GM18498 (cell line): ENCODE measurements around the gene CERCAM.

Source experiments
- ATAC-seq: cut with Tn5 transposase; IDR thresholded peaks from one replicate; pipeline ENCODE4 v1.9.1; 2021; ENCODE audit warnings: mild to moderate bottlenecking, moderate library complexity; ENCODE audit not compliant: unreplicated experiment

Gene CERCAM, protein sequence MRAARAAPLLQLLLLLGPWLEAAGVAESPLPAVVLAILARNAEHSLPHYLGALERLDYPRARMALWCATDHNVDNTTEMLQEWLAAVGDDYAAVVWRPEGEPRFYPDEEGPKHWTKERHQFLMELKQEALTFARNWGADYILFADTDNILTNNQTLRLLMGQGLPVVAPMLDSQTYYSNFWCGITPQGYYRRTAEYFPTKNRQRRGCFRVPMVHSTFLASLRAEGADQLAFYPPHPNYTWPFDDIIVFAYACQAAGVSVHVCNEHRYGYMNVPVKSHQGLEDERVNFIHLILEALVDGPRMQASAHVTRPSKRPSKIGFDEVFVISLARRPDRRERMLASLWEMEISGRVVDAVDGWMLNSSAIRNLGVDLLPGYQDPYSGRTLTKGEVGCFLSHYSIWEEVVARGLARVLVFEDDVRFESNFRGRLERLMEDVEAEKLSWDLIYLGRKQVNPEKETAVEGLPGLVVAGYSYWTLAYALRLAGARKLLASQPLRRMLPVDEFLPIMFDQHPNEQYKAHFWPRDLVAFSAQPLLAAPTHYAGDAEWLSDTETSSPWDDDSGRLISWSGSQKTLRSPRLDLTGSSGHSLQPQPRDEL

DNA sequence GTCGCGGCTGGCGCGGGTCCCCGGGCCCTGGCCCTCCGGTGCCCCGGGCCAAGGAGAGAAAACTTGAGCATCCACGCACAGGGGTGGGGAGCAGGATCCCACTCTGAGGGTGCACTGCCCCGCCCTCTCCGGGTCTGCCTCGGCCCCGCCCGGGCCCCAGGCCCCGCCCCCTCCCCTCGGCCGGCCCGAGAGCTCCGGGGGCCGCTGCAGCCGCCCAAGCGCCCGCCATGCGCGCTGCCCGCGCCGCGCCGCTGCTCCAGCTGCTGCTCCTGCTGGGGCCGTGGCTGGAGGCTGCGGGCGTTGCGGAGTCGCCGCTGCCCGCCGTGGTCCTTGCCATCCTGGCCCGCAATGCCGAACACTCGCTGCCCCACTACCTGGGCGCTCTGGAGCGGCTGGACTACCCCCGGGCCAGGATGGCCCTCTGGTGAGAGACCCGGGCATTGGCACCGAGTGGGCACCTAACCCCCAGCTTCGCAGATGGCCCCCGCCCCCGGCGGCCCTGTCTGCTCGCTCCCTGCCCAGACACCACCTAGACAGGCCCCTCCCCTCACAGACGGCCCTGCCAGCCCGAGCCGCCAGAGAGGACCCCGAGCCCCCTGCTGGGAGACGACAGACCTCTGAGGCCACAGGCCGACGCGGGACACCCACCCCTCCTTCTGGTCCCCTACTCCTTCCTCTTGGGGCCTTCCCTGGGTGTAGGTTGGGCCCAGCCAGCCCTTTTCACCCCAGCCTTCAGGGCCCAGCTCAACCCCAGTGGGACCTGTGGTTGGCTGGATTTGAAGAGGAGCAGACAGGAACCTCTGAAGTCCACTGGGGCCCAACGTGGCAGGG is at the start of gene CERCAM:
Gene CERCAM (plus strand): TSS at position 207 of the 831 bp plus-strand sequence. CDS start 21 bp downstream, at position 228.
- peak; percentile 78 for ATAC-seq

DNA sequence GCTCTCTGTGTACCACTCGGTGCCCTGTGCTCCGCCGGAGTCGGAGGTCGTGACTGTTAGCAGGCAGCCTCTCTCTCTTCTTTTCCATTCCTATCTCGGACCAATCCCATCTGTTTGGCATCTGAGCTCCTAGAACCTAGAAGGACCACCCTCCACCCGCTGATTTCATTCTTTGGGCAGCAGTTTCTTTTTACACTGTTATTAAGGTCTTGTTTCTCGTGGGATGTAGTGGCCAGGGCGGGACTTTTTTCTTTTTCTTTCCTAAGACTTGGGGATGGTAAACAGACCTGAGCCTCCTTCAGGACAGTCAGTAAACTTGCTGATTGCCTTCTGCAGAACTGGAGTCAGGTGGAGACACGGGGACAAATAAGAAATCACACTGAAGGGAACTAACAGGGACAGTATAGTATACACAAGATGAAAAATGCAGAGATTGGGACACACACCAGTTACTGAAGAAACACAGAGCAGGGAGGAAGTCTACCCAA is 49.0 kb upstream of the CERCAM start:
- ATAC-seq = no peak

DNA sequence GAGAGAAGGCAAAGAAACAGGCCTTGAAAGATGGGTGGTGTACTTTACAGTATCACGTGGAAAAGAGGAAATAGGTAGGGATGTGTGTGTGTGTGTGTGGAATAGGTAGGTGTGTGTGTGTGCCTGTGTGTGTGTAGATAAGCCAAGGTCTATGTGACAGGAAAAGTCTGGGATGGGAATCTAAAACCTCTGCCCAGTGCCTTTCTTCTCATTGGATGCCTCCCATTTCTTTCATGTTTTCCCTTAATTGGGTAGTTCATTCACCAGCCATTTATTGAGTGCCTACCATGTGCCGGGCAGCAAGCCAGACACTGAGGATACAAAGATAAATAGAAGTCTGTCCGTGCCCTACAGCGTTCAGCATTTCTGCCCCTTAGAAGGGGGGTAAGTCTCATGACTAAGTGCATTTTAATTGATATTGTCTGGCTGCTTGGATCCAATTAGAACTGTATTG is 48.4 kb upstream of the CERCAM start:
- ATAC-seq = no peak

DNA sequence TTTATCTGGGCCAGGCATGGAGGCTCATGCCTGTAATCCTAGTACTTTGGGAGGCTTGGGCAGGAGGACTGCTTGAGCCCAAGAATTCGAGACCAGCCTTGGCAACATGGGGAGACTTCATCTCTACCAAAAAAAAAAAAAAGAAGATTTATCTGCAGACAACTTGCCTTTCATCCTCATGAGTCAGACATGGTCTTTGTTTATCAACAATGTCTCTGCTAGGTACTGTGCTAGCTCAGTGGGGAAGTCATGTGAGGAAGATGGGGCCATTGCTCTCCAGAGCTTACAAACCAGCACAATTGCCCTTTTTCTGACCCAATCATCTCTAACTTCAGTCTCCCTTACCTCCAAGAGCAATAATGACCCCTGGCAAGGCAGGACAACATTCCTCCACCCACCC is 47.9 kb upstream of the CERCAM start:
- no peak for ATAC-seq

DNA sequence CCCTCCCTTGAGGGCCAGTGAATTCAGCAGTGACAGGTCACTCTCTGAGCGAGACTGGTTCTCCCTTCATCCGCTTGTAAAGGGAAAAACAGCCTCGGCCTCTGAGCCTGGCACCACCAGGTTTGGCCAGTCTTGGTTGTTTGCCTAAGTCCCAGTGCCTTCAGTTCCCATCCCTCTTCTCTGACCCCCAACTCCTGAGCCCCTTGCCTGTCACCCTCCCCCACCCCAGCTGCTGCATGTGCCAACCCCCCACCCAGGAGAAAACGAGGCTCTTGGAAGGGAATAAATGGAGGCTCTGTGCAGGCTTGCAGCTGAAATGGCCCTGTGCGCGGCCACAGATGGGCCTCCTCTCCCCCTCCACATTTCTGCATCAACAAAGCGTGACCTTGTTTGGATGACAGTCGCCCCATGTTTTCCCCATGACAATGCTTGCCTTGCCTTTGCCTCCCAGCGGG is 46.4 kb upstream of the CERCAM start:
- ATAC-seq = no peak

DNA sequence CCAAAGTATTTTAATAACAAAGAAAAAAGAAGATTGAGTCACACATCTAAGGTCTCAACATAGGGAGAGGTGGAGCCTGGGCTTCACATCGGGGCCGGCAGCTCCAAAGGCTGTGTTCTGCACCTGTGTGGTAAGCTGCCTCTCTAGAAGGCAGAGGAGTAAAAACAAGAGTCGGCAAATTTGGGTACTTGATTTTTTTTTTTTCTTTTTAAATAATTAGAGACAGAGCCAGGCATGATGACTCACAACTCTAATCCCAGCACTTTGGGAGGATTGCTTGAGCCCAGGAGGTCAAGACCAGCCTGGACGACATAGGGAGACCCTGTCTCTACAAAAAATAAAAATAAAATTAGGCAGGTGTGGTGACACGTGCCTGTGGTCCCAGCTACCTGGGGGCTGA is 44.8 kb upstream of the CERCAM start:
- ATAC-seq = no peak

DNA sequence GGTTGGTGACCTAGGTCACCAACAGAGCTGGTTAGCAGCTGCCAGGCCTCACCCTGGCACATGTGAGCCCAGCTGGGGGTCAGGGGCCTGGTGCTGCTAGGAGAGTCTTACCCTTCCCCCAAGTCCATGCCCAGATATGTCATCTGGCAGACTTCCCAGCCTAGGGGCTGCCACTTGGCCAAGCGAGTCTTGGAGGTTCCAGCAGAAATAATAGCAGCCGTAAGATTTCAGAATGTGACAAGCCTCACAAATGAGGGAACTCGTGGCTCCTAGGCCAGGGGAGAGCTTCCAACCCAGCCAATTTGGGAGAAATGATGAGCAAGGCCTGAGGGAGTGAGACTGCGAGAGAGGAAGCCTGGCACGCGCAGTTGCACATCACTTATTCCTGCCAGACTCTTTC is 38.4 kb upstream of the CERCAM start:
- ATAC-seq = no peak

DNA sequence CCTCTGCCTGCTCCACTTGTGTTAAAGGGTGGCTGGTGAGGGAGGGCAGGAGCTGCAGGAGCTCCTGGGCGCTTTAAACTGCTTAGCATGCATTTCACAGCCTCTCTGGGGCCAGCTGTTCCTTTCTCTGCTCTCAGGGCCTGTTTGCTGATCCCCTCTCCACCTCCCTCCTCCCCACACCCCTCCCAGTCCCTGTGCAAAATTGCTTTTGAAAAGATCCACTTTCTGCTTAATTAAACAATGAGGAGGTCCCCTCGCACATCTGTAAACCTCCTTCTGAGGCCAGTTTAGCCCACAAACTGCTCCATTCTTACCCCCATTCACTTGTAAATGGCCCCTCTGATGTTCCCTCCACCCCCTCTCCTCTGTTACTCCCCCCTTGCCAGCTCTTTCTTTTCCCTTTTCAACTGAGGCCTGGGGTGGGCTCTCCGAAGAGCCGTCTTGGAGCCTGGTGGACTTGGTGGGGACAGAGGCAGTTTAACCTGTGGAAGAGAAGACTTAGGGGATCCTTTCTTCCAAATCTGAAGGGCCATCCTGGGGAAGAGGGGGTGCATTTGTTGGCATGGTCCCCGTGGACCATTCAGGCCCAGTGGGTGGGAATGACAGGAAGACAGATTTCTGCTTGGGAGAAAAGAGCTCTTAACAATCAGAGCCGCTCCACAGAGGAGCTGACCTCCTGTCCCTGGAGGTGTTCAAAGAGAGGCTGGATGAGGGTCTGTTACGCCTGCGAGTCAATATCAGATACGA is 37.5 kb upstream of the CERCAM start:
- no peak for ATAC-seq

DNA sequence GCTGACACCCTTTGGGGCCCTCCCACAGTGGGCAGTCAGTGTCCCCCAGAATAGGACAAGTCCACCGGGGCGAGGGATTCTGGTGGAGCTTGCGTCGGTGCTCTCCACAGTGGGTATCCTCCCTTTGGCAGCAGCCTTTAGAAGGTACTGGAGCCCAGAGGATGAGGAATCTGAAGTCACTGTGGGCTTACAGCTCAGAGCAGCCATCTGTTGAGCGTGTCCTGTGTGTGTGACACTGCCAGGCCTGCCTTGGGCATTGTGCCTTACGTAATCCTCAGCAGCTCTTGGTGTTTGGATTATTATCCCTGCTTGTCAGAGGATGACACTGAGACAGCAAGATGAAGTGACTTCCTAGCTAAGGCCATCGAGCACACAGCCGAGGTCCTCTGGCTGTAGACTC is 36.9 kb upstream of the CERCAM start:
- ATAC-seq = no peak

DNA sequence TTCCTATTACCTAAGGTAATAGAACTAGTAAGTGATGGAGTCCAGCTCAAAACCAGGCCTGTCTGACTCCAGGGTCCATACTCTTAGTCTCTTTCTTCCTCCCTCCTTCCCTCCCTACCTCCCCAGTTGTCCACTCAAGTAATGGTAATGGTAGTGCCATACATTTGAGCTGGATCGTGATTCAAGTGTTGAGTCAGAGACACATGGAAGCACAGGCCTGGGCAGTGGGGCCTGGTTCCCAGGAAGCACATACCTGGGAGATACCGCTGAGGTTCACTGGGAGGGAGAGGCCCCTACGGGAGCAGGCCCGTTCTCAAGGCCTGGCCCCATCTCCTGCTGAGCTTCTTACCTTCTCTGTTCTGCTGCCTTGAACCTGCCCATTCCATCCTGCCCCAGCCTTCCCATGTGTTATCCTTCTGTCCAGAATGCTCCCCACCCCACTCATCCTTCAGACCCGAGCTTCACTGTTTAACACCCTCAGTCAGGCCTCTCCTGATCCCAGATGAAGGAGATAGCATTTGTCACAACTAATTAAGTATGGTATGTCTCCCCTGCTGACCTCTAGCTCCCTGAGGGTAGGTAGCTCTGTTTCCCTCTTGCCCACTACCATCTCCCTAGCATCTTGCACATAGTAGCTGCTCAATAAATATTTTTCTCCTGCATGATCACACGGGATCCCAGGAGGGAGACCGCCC is 35.7 kb upstream of the CERCAM start:
- no peak for ATAC-seq

DNA sequence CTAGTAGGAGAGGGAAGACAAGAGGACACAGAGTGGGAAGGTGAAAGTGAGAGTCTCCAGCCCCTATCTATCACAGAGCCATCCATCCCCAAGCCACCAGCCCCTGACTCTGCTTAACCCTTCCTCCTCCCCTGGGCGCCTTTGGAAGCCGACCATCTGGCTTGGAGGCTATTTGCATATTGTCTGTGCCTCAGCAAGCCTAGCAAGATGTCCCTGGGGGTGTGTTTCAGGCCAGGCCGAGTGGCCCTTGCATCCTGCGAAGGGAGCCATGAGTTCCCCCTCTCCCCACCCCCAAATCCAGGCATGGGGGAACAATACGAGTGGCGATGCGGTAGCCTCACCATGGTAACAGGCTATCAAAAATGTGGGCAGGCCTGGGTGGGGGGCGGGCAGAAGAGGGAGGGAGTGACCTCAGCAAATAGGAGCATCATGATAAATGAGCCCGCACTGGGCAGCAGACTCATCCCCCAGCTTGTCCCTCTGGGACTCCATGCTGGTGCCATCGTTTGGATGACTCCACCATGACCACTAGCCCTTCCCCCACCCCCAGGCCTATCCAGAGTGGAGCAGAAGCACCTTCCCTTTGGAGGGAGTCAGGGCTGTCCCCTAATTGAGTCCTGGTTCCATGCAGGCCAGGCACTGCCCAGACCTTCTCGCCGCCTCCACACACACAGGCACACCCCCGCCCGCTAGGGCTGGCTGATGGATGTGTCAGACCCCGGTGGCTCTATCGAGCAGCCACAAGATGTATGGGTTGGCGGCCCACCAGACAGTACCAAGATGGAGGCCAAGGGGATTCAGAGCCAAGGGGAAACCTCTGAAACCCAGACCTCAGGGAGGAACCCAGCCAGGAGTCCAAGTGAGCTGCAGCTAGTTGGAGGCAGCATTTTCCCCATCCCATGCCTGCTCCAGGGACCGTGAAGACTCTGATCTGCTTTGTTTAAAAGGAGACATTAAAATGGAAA is 34.9 kb upstream of the CERCAM start:
- no peak for ATAC-seq

DNA sequence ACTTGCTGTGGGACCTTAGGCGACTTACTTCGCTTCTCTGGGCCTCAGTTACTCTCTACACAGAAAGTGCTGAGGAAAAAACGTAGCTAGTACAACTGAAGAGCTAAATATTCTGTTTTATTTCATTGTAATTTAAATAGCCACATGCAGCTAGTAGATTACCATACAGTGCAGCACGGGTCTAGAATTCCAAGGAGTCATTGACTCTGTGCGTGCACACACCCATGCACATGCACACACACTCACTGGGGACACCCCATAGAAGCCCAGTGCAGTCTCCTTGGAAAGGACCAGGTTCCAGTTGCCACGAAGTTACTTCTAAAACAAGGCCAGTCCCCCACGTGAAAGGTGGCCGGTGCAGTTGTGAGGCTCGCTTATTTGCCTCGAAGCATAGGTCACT is 32.5 kb upstream of the CERCAM start:
- ATAC-seq = no peak

DNA sequence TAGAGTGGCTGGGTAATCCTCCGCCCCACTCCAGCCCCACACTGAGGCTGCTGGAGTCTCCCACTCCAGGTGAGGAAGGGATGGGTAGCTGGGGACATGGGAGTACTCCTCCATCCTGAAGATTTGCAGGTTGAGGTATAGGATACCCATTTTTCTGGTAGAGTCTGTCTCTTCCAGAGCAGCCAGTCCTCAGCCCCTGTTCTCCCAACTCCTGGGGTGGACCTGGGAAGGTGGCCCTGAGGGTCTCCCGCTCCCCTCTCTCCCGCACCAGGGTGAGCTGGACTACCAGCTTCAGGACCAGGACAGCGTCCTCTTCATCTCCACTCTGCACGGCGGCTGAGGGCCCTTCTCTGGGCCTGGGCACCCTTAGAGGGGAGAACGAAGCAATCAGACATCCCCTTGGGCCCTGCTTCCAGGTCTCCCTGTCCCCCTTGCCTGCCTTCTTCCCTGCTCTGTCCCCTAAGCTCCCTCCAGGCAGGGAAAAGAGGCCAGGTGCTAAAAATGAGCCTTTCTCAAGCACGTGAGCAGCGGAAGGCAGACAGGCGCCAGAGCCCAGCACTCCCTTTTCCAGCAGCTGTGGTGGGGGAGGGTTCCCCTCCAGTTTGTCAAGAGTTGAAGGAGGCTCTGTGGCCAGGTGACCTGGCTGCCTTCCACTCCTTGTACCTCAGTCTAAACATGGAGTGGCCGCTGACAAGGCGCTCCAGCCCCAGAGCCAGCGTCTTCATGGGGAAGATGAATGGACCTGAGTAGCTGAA is 31.1 kb upstream of the CERCAM start:
- ATAC-seq = no peak

DNA sequence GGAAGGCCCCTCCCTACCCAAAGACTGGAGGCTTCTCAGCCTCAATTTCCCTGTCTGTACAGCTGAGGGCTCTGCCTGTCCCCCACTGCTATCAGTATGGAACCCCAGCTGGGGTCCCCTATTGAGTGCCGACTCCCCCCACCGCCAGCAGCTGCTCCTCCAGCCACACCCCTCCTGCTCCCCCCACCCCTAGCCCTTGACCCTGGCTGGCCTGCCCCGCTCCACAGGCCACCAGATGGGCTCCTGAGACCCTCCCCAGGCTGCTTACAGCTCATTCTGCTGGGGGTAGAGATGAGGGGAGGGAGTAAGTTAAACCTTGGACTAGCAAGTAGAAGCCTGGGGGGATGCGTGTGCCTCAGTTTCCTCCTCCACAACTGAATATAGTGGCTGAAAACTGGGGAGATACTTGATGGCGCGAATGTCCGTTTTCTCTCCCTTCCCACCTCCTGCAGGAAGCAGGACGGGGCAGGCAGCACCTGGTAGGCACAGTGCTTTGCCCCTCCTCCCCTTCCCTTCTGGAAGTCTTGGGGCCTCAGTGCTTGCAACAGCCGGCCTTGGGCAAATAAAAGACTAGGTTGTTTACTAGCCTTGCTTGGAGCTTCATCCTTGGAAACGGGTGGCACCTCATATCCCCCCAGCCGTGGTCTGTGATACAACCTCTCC is 30.4 kb upstream of the CERCAM start:
- ATAC-seq = no peak

DNA sequence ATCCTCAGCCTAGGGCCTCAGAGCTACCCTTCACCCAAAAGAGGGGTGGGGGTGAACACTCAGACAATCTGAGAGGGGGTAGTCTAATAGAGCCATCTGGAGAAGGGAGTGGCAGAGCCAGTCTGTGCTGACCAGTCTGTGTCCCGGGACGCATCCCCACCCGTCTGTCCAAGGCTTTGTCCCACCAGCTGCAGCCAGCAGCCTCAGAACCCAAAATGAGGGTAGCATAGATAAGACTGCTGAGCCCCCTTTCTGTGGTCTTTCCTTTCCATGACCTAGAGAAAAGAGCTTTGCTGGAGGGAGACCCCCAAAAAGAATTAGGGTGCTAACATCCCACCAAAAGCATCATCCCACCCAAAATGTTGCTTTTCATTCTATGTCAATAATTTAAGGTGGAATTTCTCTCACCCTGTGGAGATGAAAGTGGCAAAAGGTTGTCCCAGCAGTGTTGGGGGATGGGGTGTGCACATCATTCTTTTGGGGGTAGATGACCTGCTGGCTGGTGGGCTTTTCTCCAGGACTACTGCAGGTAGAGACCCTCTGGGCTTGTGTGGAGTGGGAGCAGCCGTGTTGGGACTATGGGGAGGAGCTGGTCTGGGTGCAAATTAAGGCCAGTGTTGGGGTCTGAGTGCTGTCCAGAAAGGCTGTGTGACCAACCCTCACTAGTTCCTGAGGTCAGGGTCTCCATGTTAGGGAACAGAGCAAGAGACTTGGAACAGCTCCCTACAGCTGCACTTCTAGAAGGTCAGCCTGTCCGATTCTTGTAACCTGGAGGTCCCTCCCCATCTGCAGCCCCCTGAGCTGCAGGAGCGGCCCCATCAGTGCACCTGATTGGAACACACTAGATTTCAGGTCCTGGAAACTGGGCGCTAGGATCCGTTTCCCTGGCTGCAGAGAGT is 29.6 kb upstream of the CERCAM start:
- ATAC-seq = no peak

DNA sequence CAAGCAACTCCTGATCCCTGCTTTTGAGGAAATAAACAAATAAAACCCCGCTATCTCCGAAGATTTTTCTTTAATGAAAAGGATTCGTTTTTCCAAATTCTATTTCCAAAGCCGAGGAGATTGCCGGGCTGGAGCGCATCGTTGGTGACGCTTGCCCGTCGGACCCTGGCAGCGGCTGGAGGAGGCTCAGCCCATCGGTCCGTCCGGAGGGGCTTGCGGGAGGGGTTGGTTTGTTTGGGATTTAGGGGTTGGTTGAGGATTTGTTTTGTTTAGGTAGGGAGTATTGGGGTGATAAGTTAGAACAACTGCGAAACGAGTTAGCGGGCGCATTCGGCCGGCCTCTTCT is 28.7 kb upstream of the CERCAM start:
- ATAC-seq = no peak
